OCI-LY1 (cell line): Measurements from ENCODE around the gene WNK1.

ENCODE experiments used
- CTCF ChIP-seq: fragments of 200-600 bp; sonication (generic), shearing (Covaris generic); IDR thresholded peaks from 2 replicates; pipeline ENCODE4 v1.5.1; 2017; ENCODE audit warnings: mild to moderate bottlenecking, antibody characterized with exemption, low read length, moderate library complexity, mixed read lengths
- EZH2 ChIP-seq: fragments of 200-600 bp; sonication (generic), shearing (Covaris generic); IDR thresholded peaks from 2 replicates; pipeline ENCODE4 v1.8.0; 2017; ENCODE audit warnings: borderline replicate concordance, mixed run types, mild to moderate bottlenecking, antibody characterized with exemption, low read length, moderate library complexity, mixed read lengths

GRCh38 chr12:922285-922684 is 169.9 kb downstream of the WNK1 start:
- no peak for TF ChIP-seq CTCF
- TF ChIP-seq EZH2: no peak
